Lower leg skin (tissue), 4 donors: ENCODE data around the gene PTPRN2. TPM values are rescaled to one million over a fixed set of nuclear protein-coding genes. Genes with fewer than 3 reads are reported as not detected.

Source experiments
- DNase-seq, 2 donors: peaks; one replicate each; pipeline ENCODE4 v3.0.0-alpha.2; 2019; ENCODE audit warnings: low spot score in 2 of 2
- H3K4me3 ChIP-seq: fragments of 200-600 bp; sonication (generic); 2 replicates; pipeline ENCODE4 v1.5.1; 2017; ENCODE audit warnings: mild to moderate bottlenecking, low read depth; ENCODE audit not compliant: poor library complexity, severe bottlenecking
- POLR2A ChIP-seq, 2 donors: fragments of 450-650 bp; IDR thresholded peaks; one replicate each; pipeline ENCODE4 v1.6.1; 2016 to 2017; ENCODE audit warnings: antibody characterized with exemption in 2 of 2, mild to moderate bottlenecking in 1 of 2, moderate library complexity in 1 of 2
- whole genome bisulfite sequencing, 2 donors: methylation state at CpG; one replicate each; pipeline ENCODE4 v1.1.5; 2018; 5-methylcytosine and 5-hydroxymethylcytosine counted together
- intact Hi-C: fragments of 100-400 bp; cut with DNase I; formaldehyde crosslinking; loops from one replicate; pipeline ENCODE4 v1.15.0; 2023; ENCODE audit warnings: low total_unique reads
- total RNA-seq, 4 donors: library from RNA; depleted of rRNA; stranded (reverse); fragments of >200 nt; gene quantifications; one replicate each; pipeline ENCODE4 v1.1.0, GENCODE V29; 2016
- TF ChIP-seq, protein P1 (sequence below), 3 donors: fragments of 450-650 bp; IDR thresholded peaks; one replicate each; pipeline ENCODE4 v1.5.1; 2016; ENCODE audit warnings: antibody characterized with exemption in 3 of 3, mild to moderate bottlenecking in 3 of 3, moderate library complexity in 2 of 3

PTPRN2 gene
- total RNA-seq, 4 donors from 2014 or later: 0.11 to 1.6 (median 0.92) TPM

DNA sequence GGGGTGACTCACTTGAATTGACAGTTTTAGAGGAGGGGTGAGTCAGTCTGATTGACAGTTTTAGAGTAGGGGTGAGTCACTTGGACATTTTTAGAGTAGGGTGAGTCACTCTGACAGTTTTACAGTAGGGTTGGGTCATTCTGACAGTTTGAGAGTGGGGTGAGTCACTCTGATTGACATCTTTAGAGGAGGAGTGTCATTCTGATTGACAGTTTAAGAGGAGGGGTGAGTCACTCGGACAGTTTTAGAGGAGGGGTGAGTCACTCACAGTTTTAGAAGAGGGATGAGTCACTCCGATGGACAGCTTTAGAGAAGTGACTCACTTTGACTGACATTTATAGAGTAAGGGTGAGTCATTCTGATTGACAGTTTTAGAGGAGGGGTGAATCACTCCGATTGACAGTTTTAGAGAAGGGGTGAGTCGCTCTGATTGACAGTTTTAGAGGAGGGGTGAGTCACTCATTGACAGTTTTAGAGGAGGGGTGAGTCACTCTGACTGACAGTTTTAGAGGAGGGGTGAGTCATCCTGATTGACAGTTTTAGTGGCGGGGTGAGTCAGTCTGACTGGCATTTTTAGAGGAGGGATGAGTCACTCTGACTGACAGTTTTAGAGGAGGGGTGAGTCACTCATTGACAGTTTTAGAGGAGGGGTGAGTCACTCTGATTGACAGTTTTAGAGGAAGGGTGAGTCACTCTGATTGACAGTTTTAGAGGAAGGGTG is 655.0 kb downstream of the PTPRN2 start:
- no peak for DNase-seq
- intact Hi-C loops: no loop called here
- TF ChIP-seq, protein P1, sequence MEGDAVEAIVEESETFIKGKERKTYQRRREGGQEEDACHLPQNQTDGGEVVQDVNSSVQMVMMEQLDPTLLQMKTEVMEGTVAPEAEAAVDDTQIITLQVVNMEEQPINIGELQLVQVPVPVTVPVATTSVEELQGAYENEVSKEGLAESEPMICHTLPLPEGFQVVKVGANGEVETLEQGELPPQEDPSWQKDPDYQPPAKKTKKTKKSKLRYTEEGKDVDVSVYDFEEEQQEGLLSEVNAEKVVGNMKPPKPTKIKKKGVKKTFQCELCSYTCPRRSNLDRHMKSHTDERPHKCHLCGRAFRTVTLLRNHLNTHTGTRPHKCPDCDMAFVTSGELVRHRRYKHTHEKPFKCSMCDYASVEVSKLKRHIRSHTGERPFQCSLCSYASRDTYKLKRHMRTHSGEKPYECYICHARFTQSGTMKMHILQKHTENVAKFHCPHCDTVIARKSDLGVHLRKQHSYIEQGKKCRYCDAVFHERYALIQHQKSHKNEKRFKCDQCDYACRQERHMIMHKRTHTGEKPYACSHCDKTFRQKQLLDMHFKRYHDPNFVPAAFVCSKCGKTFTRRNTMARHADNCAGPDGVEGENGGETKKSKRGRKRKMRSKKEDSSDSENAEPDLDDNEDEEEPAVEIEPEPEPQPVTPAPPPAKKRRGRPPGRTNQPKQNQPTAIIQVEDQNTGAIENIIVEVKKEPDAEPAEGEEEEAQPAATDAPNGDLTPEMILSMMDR (IDR thresholded peaks at IDR 0.05): no peak
- no peak for TF ChIP-seq POLR2A (IDR thresholded peaks at IDR 0.05)
- no peak overlapping the region for H3K4me3 ChIP-seq
- WGBS, 2 donors: 67 to 68% methylated on average over 5 of the region's 5 CpGs

DNA sequence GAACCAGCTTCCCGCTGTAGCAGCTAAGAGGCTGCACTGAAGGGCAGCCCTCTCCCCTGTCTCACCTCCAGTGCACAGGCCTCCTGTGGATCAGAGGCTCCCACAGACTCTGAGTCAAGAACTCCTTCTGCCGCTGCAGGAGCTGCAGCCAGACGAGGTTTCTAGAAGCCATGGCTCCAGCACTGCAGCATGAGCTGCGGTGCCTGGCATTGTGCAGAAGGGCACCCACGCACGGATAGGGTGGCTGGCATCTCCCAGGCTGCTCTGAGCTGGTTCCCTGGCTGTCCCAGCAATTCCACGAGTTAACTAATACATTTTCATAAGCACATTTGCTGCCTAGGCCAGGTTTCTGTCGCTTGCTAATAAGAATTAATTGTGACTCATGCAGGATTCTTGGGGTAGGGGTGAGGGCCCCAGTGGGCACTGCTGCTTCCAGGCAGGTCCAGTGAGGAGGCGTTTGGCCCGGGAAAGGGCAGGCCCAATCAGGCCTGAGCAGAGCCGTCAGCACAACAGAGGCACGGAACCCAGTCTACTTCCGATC is 656.6 kb downstream of the PTPRN2 start:
- no peak overlapping the region for H3K4me3 ChIP-seq
- 76 to 81% methylated on average over 13 of the region's 13 CpGs for WGBS, 2 donors
- TF ChIP-seq, protein P1 (IDR thresholded peaks at IDR 0.05): no peak
- TF ChIP-seq POLR2A (IDR thresholded peaks at IDR 0.05): no peak
- intact Hi-C loops: no loop called here
- DNase-seq: peak in 1 of 2 donors; percentile 65

DNA sequence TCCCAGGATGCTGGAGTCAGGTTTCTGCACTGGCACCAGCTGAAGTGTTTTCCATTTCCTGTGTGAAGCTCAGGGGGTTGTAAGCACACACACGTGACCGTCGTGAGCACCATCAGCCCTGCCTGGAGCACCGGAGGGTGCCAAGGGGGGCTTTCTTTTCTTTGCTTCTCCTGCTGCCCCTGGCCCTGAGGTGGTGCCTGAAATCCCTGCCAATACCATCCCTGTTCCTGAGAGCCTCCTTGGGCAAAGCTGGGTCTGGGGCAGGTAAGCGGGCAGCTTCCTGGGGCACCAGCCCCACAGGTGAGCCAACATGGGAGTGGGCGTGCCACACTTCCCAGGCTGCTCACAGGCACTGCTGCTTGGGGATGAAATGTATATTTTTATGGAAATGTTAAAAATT is 657.2 kb downstream of the PTPRN2 start:
- 53 to 67% methylated on average over 6 of the region's 6 CpGs for WGBS, 2 donors
- DNase-seq: peak in 1 of 2 donors; percentile 49
- intact Hi-C loops: no loop called here
- no peak overlapping the region for H3K4me3 ChIP-seq
- TF ChIP-seq POLR2A (IDR thresholded peaks at IDR 0.05): no peak
- TF ChIP-seq, protein P1 (IDR thresholded peaks at IDR 0.05): no peak

DNA sequence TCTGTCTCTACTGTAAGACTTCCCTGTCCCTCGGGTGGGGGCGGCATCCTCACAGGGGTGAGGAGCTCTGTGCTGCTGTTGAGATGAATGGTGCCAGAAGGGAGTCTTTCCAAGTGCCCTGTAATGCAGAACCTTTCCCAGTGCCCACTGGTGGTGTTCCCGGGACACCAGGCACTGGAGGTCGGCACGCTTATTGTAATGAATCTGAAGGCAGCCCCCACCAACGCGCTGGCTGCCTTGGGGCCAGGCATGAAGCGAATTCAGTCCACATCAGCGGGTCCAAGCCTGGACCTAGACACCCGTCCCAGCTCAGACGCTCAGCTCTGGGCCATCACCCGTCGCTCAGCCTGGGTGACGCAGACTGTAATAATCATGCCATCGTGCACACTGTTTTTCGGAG is 658.0 kb downstream of the PTPRN2 start:
- WGBS, 2 donors: 72 to 82% methylated on average over 16 of the region's 16 CpGs
- intact Hi-C loops: no loop called here
- no peak for TF ChIP-seq POLR2A (IDR thresholded peaks at IDR 0.05)
- TF ChIP-seq, protein P1 (IDR thresholded peaks at IDR 0.05): no peak

DNA sequence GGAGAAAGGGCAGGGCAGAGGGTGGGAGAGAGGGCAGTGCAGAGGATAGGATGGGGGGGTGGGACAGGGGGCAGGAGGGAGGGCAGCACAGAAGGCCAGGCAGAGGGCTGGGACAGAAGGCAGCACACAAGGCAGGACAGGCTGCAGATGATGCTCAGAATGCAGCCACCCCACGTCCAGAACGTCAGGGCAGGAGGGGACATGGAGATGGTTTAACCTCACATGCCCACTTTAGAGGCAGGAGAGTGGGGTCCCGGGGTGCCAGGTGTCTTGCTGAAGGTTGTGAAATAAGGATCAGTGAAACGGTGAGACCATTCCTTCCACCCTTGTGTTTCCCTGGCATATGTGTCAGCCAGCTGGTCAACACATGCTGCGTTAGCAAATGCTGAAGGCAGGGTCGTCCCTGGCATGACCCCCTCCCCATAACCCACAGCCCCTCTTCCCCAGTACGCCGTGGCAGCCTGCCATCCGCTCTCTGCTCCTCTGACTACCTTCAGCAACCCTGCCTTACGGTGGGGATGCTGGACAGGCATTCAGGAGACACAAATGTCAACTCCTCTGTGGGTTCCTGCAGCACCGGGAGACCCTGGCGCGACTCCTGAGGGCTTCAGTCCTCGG is 658.7 kb downstream of the PTPRN2 start:
- intact Hi-C loops: no loop called here
- peak in 1 of 2 donors; percentile 72 for DNase-seq
- TF ChIP-seq, protein P1 (IDR thresholded peaks at IDR 0.05): no peak
- TF ChIP-seq POLR2A (IDR thresholded peaks at IDR 0.05): no peak
- 63% methylated on average over 14 of the region's 14 CpGs for WGBS, 2 donors
- H3K4me3 ChIP-seq: no peak overlapping the region

More for the DNA sequence above, 658.0 kb downstream of the PTPRN2 start:
- no peak overlapping the region for H3K4me3 ChIP-seq
- peak in 1 of 2 donors; percentile 62 for DNase-seq
